NCI-H345 treated with DMSO at 0.1 percent for 48 hours (cell line): Measurements from ENCODE around the gene EXOG.

ENCODE experiments used
- DNase-seq: peaks from one replicate; lab custom pipeline; 2025; ENCODE audit not compliant: unreplicated experiment; lab: John Stamatoyannopoulos, UW

EXOG gene

GRCh38 chr3:38507120-38507519 lies 11.0 kb downstream of the EXOG start:
- no peak for DNase-seq

DNA sequence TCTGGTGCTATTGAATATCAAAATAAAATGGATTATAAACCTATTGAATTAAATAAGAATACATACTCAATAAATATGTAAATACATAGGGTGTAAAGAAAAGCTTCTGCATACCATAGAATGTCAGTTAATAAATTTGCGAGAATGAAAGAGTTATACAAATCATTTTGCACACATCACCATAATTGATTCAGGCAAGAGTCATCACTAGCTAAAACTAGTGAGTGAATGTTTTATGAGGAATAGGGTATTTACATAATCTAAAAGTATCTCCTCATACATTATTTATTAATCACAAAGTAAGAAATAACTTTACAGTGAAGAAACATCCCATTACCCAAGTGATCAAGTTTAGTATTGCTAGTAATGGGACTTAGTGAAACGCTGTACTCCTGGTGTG lies 13.6 kb downstream of the EXOG start:
- no peak for DNase-seq

DNA sequence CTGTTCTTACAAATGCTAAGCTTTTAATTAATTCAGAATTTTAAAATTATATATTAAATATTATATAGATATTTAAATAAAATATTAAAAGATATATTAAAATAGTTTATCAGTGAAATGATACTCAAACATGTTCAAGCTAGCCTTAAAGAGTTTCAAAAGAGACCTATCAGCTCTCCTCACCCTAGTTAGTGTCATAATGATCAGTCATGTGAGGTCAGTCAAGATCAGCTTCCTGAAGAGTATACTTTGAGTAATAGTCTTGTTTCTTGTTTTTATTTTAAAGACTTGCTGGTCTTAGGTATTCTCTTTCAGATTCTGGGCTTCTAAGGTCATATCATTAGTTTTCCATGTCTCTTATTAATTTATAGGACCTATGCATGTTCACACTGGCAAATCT lies 14.5 kb downstream of the EXOG start:
- DNase-seq, result no peak

DNA sequence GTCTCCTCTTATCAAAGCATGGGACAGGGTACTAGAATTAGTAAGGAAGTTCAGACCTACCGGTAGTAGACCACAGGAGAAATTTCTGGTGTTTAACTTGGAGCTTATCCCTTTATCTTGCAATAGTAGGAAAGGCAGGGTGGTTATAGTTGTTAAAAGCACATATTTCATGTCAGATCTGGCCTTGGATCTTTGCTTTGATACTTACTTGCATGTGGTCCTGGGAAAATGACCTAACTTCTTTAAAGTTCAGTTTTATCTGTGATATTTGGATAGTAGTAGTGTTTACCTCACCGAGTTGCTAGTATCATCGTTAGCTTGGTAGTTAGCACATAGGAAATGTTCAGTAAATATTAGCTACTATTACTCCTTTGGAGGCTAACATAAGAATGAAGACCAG lies 15.4 kb downstream of the EXOG start:
- DNase-seq, result no peak

DNA sequence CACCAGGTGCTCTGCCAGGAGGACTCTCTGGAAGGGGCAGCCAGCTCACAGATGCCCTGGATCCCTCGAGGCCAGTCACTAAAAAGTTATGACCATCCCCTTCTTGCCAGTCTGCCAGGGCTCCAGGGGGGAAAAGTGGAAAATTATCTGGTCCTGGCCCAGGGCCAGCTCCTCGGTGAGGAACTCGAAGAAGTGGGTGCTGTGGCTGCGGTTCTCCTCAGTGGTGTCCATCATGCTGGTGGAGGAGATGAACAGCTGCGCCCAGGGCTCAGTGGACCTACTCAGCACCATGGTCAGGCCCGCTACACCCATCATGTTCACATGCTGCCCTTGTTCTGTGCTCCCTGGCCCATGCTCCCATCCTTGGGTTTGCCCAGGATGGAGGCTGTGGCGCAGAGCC lies 19.2 kb downstream of the EXOG start:
- no peak for DNase-seq

GRCh38 chr3:38516669-38517068 lies 20.5 kb downstream of the EXOG start:
- DNase-seq, result no peak

DNA sequence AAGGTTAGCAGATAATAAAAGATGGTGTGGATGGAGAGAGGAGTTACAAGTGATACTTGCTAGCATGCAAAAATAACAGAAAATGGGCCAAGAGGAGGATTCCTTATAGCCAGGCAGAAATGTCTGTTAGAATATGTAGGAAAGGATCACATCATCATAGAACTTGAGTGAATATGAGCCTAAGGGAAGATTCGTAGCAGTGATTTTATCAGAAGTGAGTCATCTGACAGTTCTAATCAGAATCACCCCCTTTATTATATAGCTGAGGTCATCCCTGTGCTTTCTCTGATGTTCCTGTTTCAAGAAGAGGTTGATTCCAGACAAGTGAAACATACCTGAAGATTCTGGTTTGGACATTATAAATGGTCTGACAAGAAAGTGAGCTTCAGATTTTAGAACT lies 22.9 kb downstream of the EXOG start:
- DNase-seq, result no peak

DNA sequence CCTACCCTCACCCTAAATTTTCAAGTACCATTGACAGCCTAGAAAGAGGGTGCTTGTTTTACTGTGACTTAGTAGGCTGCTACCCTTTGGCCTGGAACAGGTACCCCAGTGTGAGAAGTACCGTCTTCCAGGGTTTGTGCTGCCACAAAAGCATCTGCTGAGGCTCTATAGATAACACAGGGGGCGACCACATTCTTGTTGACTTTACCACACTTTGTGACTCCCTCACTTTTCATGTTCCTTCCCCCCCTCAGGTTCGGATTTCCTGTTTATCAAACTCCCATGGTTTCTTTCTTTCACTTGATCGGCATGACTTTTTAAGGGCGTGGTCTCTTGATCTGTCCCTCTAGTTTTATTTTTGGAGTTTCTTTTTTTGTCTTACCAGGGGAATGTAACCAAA lies 23.5 kb downstream of the EXOG start:
- DNase-seq, result no peak

GRCh38 chr3:38521391-38521987 lies 25.3 kb downstream of the EXOG start:
- peak; percentile 42 for DNase-seq

- DNase-seq, result no peak
Measured at GRCh38 chr3:38522002-38522401, 25.9 kb downstream of the EXOG start.

DNA sequence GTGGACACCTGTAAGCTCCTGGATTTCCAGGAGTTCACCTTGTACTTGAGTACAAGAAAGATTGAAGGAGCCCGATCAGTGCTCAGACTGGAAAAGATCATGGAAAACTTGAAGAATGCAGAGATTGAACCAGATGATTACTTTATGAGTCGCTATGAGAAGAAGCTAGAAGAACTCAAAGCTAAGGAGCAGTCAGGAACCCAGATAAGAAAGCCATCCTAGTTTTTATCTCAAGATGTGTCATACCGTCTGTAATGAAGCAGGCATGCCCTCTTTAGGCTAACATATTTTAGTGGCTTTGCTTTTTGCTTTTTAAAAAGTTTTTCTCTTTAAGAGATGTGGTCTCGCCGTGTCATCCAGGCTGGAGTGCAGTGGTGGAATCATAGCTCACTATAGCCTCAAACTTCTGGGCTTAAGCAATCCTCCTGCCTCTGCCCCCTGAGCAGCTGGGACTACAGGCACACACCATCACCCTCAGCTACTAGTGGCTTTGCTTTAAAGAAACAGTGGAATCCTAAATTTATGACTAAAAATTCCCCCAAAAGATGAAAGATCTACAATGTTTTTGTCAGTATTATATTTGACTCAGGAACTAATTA lies 28.1 kb downstream of the EXOG start:
- DNase-seq, result no peak

GRCh38 chr3:38526792-38527191 lies 30.7 kb downstream of the EXOG start:
- no peak for DNase-seq

DNA sequence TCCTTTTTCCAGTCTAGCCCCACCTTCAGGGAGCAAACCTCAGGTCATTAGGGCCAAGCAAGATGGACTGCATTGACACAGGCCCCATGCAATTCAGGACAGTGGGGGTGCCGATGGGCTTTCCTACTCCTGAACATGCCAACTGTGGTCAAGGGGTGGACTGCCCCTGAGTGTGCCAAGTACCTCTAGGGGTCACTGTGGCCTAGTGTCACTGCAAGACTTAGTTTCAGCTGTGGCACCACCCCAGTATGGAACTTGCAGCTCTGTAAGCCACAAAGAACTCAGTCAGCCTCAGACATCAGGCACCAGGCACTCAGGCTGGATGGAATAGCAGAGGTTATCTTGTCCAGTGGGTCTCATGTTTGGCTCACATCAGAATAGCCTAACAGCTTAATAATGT lies 32.3 kb downstream of the EXOG start:
- DNase-seq, result no peak

DNA sequence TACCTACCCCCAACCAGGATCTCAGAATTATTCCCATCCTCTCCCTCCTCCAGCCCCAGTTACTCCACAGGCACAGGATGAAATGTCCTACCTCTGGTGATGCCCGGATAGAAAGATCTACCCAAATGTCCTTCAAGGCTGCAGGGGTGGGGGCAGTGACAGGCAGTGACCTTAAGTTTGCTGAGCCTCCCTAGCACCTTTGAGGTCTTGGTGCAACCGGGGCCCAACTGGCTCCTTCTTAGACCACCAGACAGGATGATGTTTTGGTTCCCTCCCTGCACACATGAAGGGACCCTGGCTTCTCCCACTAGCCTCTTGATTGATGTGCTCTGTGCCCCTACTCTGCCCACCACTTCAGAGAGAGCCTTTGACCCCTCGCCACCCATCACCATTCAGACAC lies 36.4 kb downstream of the EXOG start:
- DNase-seq, result no peak

- no peak for DNase-seq
Measured at GRCh38 chr3:38533285-38533976, 37.3 kb downstream of the EXOG start.

GRCh38 chr3:38534180-38534579 lies 38.0 kb downstream of the EXOG start:
- no peak for DNase-seq

- DNase-seq, result no peak
Measured at GRCh38 chr3:38534604-38535003, 38.5 kb downstream of the EXOG start.

DNA sequence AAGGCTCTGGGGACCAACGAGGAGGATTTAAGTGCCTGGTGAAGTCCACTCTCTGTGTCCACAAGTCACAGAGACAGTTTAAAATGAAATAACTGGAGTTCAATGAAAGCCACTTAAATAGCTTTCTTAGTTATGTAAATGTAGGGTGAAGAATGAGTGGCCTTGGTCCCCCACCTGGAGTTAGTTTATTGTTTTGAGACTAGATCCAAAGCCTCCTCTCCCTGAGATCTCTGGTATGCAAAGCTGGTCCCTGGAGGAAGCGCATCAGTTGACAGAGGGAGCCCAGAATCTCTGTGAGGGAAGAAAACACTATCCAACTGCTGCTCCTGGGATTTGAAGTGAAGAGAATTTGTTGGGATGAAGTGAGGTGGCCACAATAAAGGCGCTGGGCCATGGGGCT lies 40.5 kb downstream of the EXOG start:
- no peak for DNase-seq

DNA sequence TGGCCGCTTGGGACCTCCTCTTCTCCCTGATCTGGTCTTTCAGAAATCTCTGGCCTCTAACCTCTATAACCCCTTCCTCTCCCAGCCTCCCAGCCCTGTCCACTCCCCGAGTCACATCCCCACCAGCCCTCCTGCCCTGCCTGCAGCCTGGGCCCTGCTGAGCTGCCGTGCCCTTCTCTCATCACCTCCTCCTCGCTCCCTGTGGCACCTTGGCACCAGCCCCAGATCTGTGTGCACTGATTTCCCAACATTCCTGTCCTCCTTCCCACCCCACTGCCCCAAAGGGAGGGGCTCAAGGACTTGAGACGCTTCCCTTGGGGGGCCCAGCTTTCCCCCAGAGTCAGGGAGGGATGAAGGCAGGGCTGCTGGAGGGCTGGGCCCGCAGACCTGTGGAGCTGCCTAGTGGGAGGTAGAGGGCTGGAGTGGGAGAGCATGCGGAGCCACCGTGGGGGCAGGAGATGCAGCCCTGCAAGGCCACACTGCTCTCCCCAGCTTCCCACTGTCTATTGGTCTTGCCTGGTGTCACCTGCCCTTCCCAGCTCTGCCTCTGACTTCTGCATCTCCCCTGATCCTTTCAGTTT lies 42.7 kb downstream of the EXOG start:
- DNase-seq, result no peak

DNA sequence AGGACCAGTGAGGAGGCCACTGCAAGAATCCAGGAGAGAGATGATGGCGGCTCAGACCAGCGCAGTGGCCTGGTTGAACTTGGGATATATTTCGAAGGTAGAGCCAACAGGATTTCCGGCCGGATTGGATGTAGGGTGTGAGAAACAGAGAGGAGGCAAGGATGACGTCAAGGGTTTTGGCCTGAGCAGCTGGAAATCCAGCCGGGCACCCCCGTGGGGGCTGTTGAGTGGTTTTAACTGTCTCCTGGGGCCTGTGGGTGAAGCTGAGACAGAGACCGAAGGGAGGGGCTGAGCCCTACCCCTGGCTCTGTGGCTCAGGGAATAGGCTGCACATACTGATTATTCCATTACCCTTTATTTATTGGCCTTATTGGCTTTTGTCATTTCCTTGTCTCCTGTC lies 45.7 kb downstream of the EXOG start:
- no peak for DNase-seq

- no peak for DNase-seq
Measured at GRCh38 chr3:38542401-38543298, 46.5 kb downstream of the EXOG start.
